PFSK-1 (cell line): ENCODE data around the gene CHFR.

Source experiments
- FOXP2 ChIP-seq: optimal IDR thresholded peaks from 2 replicates; pipeline ENCODE3; 2011; ENCODE audit warnings: borderline replicate concordance, control low read depth, inconsistent platforms; ENCODE audit not compliant: insufficient read depth; ENCODE audit errors: extremely low read length, extremely low read depth
- POLR2AphosphoS5 ChIP-seq: IDR thresholded peaks from 2 replicates; pipeline ENCODE4 v1.6.1; 2012; ENCODE audit warnings: low read depth, mild to moderate bottlenecking, control low read depth, low read length, moderate library complexity
- SIN3A ChIP-seq: IDR thresholded peaks from 2 replicates; pipeline ENCODE4 v1.6.1; 2012; ENCODE audit warnings: mild to moderate bottlenecking, low read length, moderate library complexity, borderline replicate concordance; ENCODE audit not compliant: insufficient read depth

GRCh38 chr12:132787877-132788276 lies 99.5 kb downstream of the CHFR start:
- TF ChIP-seq POLR2AphosphoS5 (no peak), SIN3A (no peak), FOXP2 (no peak)
